HG02981 (cell line): Measurements from ENCODE around the gene KIF21B.
"Not testable (repeated sequence)": the region's sequence is repeated elsewhere in the genome, so short reads cannot be mapped to it uniquely, and the experiment has no call there.

Experiments used
- ATAC-seq: cut with Tn5 transposase; IDR thresholded peaks from one replicate; pipeline ENCODE4 v1.9.1; 2021; ENCODE audit warnings: mild to moderate bottlenecking, moderate library complexity; ENCODE audit not compliant: unreplicated experiment

Gene KIF21B

GRCh38 chr1:200971955-200972711, 51.4 kb downstream of the KIF21B start:
- ATAC-seq = no peak

GRCh38 chr1:200971428-200971903, 52.0 kb downstream of the KIF21B start:
- ATAC-seq = no peak

- no peak for ATAC-seq
Observed at GRCh38 chr1:200970771-200971427, 52.6 kb downstream of the KIF21B start.

- peak; percentile 83 for ATAC-seq
Observed at GRCh38 chr1:200969726-200970561, 53.6 kb downstream of the KIF21B start.

GRCh38 chr1:200968469-200969410, 54.8 kb downstream of the KIF21B start:
- no peak for ATAC-seq

- no peak for ATAC-seq
Observed at GRCh38 chr1:200967693-200968468, 55.6 kb downstream of the KIF21B start.

GRCh38 chr1:200966934-200967333, 56.6 kb downstream of the KIF21B start:
- no peak for ATAC-seq

GRCh38 chr1:200965111-200965805, 58.3 kb downstream of the KIF21B start:
- no peak for ATAC-seq

- ATAC-seq = not testable (repeated sequence)
Observed at GRCh38 chr1:200963888-200964287, 59.6 kb downstream of the KIF21B start.

GRCh38 chr1:200963076-200963475, 60.4 kb downstream of the KIF21B start:
- ATAC-seq = no peak

GRCh38 chr1:200962631-200963030, 60.9 kb downstream of the KIF21B start:
- no peak for ATAC-seq

- not testable (repeated sequence) for ATAC-seq
Observed at GRCh38 chr1:200962151-200962550, 61.4 kb downstream of the KIF21B start.

- ATAC-seq = peak; percentile 59
Observed at GRCh38 chr1:200960948-200961340, 62.6 kb downstream of the KIF21B start.

GRCh38 chr1:200960236-200960947, 63.1 kb downstream of the KIF21B start:
- no peak for ATAC-seq

- ATAC-seq = no peak
Observed at GRCh38 chr1:200959411-200959921, 64.0 kb downstream of the KIF21B start.

- ATAC-seq = no peak
Observed at GRCh38 chr1:200958597-200958996, 64.9 kb downstream of the KIF21B start.

- ATAC-seq = no peak
Observed at GRCh38 chr1:200954434-200954833, 69.1 kb downstream of the KIF21B start.

GRCh38 chr1:200951016-200951415, 72.5 kb downstream of the KIF21B start:
- ATAC-seq = no peak
